GM12892 (cell line): ENCODE data around the gene ESRRA.

Source experiments
- POLR2A ChIP-seq: IDR thresholded peaks from 2 replicates; pipeline ENCODE4 v1.6.1; 2011; ENCODE audit warnings: low read depth, low read length, control low read depth
- POLR2AphosphoS5 ChIP-seq: IDR thresholded peaks from 2 replicates; pipeline ENCODE4 v1.6.1; 2011; ENCODE audit warnings: low read depth, low read length, control low read depth
- TAF1 ChIP-seq: IDR thresholded peaks from 2 replicates; pipeline ENCODE4 v1.6.1; 2011; ENCODE audit warnings: low read depth, mild to moderate bottlenecking, control low read depth, low read length, borderline replicate concordance

DNA sequence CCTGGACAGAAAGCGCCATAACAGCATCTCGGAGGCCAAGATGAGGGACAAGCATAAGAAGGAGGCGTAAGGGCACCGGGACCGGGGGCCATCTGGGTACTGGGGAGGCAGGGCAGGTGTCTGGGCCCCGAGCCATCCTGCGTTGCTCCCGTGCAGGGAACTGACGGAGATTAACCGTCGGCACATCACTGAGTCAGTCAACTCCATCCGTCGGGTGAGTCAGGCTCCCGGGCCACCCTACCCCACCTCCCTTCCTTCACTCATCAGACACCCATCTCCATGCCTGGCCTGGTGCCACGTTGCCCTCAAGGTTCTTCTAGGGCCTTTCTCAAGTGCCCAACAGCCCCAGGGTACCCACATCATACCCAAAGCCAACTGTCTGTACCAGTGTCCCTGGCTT lies 39.0 kb upstream of the ESRRA start:
- TF ChIP-seq POLR2A (no peak), TAF1 (no peak), POLR2AphosphoS5 (no peak)
